Activated T-helper 2 cell treated with anti-CD3 and anti-CD28 coated beads, Interferon-gamma antibody, Interleukin-2, Interleukin-4, amounts not matched to agents 10 μg/mL and 5 μg/mL and 100 μg/mL, durations not matched to agents 14 hours and 24 hours and 36 hours (primary cell): Measurements from ENCODE around the gene ELOB. TPM values are rescaled to one million over a fixed set of nuclear protein-coding genes. Genes with fewer than 3 reads are reported as not detected.

Source experiments
- DNase-seq: peaks from one replicate; pipeline ENCODE4 v3.0.0; 2021; ENCODE audit warnings: low spot score
- H3K27ac Mint-ChIP-seq: one replicate; pipeline ENCODE4 v1.8.0; 2021; ENCODE audit warnings: mixed read lengths
- H3K27me3 Mint-ChIP-seq: one replicate; pipeline ENCODE4 v1.8.0; 2021; ENCODE audit warnings: low read depth, mixed read lengths
- H3K36me3 Mint-ChIP-seq: one replicate; pipeline ENCODE4 v1.8.0; 2021; ENCODE audit warnings: low read depth, mixed read lengths
- H3K4me1 Mint-ChIP-seq: one replicate; pipeline ENCODE4 v1.8.0; 2021; ENCODE audit warnings: low read depth, mixed read lengths
- H3K4me3 Mint-ChIP-seq: one replicate; pipeline ENCODE4 v1.8.0; 2021; ENCODE audit warnings: low read depth, mild to moderate bottlenecking, moderate library complexity, mixed read lengths
- H3K9me3 Mint-ChIP-seq: one replicate; pipeline ENCODE4 v1.8.0; 2021; ENCODE audit warnings: mixed read lengths
- intact Hi-C: fragments of 100-400 bp; cut with micrococcal nuclease; formaldehyde crosslinking; loops from one replicate; pipeline ENCODE4 v1.15.1; 2023
- total RNA-seq: library from RNA; stranded (reverse); gene quantifications from 2 replicates; pipeline ENCODE4 v1.2.3, GENCODE V29; 2022

ELOB gene
- total RNA-seq, 1 donor from 2014 or later: 252 TPM

- Mint-ChIP-seq H3K4me3 (peak overlapping the region; percentile 52), H3K27ac (no peak overlapping the region), H3K4me1 (no peaks in the 10 kb centered on the region), H3K27me3 (no peaks in the 10 kb centered on the region), H3K36me3 (no peaks in the 10 kb centered on the region), H3K9me3 (no peaks in the 10 kb centered on the region)
- intact Hi-C loops: no loop called here
- DNase-seq: no peak
Measured at GRCh38 chr16:2817340-2818271, 40.5 kb upstream of the ELOB start.

- intact Hi-C loops: no loop called here
- Mint-ChIP-seq H3K27me3 (no peaks in the 10 kb centered on the region), H3K9me3 (no peaks in the 10 kb centered on the region), H3K4me3 (peak within 1 kb of the TSS; percentile 52), H3K27ac (no peak within 1 kb of the TSS), H3K36me3 (no peaks in the 10 kb centered on the region), H3K4me1 (no peaks in the 10 kb centered on the region)
- DNase-seq: no peak
Measured at GRCh38 chr16:2816751-2817339, 39.8 kb upstream of the ELOB start, which contains the start of gene PRSS21. TSS of gene PRSS21 (plus strand) at chr16:2817237. CDS start at chr16:2817269, 32 bp downstream.

DNA sequence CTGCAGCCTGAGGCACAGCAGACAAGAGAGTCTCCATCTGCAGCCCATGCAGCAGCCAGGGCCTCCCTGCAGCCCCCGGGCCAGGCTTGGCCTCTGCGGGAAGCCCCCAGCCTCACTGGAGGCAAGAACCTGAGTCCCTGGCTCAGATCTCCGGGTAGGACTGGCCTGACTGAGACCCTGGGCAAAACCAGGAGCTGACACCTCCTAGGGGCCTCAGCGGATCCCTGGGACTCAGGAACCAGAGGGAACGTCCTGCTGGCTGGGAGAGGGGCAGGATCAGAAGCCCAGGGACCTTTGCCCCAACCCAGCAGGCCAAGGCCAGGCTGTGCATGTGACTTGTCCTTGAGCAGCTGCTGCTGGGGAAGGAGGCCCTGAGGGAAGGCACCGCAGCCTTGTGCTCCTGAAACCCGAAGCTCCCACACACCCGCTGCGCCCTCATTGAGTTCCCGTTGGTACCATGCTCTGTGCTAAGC, 38.3 kb upstream of the ELOB start:
- H3K27me3 Mint-ChIP-seq: no peaks in the 10 kb centered on the region
- DNase-seq: no peak
- H3K4me3 Mint-ChIP-seq: no peak overlapping the region
- H3K4me1 Mint-ChIP-seq: no peaks in the 10 kb centered on the region
- no peaks in the 10 kb centered on the region for H3K9me3 Mint-ChIP-seq
- intact Hi-C loops: no loop called here
- H3K27ac Mint-ChIP-seq: no peak overlapping the region
- no peaks in the 10 kb centered on the region for H3K36me3 Mint-ChIP-seq

DNA sequence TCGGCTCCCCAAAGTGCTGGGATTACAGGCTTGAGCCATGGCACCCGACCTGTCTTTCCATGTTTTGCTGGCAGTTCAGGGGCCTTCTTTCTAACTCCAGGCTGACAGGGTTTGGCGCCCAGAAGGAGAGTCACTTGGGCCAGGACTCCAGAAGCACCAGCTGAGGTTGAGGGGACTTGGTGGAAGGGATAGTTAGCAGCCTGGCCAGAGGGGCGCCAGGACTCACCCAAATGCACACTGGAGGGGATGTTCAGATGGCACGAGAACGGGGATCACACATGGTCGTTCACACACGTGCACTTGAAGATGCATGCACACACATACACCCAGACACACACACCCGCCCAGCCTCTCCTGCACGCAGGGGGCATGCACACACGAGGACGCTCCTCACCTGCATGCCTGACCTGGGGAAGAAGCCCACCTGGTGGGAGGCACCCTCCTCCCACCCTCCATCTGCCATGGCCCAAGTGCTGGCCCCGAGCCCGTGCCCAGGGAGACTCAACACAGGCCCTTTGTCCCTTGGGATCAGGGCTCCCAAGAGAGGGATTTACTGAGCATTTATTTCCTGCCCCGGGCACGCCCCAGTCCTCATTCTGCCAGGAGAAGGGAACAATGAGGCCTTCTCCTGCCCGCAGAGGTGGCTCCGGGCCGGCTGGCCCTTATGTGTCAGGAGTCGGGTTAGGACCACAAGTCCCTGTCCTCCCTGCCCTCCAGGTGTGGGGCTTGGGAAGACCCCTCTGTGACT, 37.6 kb upstream of the ELOB start:
- H3K4me1 Mint-ChIP-seq: no peaks in the 10 kb centered on the region
- no peaks in the 10 kb centered on the region for H3K36me3 Mint-ChIP-seq
- H3K27ac Mint-ChIP-seq: no peak overlapping the region
- no peak for DNase-seq
- H3K9me3 Mint-ChIP-seq: no peaks in the 10 kb centered on the region
- no peak overlapping the region for H3K4me3 Mint-ChIP-seq
- H3K27me3 Mint-ChIP-seq: peaks cover 3% of the 10 kb centered on the region
- intact Hi-C loops: no loop called here

DNA sequence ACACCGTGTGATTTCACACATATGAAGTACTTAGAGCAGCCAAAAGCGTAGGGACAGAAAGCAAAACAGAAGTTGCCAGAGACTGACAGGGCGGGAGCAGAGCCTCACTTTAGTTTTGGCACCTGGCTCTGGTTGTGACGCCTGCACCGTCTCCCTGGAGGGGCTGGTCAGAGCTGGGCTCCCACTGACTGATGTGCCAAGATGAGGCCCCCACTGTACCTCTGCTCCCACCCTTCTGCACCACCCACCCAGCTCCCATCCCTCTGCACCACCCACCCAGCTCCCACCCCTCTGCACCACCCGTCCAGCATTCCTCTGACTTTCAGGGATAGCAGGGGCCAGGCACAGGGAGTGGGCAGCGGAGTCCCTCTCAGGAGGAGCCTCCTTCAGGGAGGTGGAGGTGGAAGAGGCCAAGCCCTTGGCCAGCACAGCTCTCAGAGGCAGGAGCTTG, 36.7 kb upstream of the ELOB start:
- H3K27me3 Mint-ChIP-seq: peaks cover 12% of the 10 kb centered on the region
- no peaks in the 10 kb centered on the region for H3K4me1 Mint-ChIP-seq
- no peak for DNase-seq
- no peaks in the 10 kb centered on the region for H3K36me3 Mint-ChIP-seq
- H3K4me3 Mint-ChIP-seq: no peak overlapping the region
- no peak overlapping the region for H3K27ac Mint-ChIP-seq
- intact Hi-C loops: no loop called here
- H3K9me3 Mint-ChIP-seq: no peaks in the 10 kb centered on the region

- peaks cover 18% of the 10 kb centered on the region for H3K27me3 Mint-ChIP-seq
- no peak overlapping the region for H3K4me3 Mint-ChIP-seq
- no peak for DNase-seq
- H3K4me1 Mint-ChIP-seq: no peaks in the 10 kb centered on the region
- no peaks in the 10 kb centered on the region for H3K36me3 Mint-ChIP-seq
- H3K9me3 Mint-ChIP-seq: no peaks in the 10 kb centered on the region
- intact Hi-C loops: no loop called here
- H3K27ac Mint-ChIP-seq: no peak overlapping the region
Measured at GRCh38 chr16:2811703-2812471, 34.8 kb upstream of the ELOB start.

GRCh38 chr16:2810651-2811050, 33.6 kb upstream of the ELOB start:
- Mint-ChIP-seq H3K9me3 (no peaks in the 10 kb centered on the region), H3K4me1 (no peaks in the 10 kb centered on the region), H3K27ac (no peak overlapping the region), H3K36me3 (no peaks in the 10 kb centered on the region), H3K27me3 (peaks cover 18% of the 10 kb centered on the region), H3K4me3 (no peak overlapping the region)
- no peak for DNase-seq
- intact Hi-C loops: no loop called here

- Mint-ChIP-seq H3K27ac (peak overlapping the region; percentile 15), H3K4me1 (no peaks in the 10 kb centered on the region), H3K27me3 (peaks cover 19% of the 10 kb centered on the region), H3K4me3 (no peak overlapping the region), H3K9me3 (peaks cover 5% of the 10 kb centered on the region), H3K36me3 (no peaks in the 10 kb centered on the region)
- DNase-seq: no peak
- intact Hi-C loops: no loop called here
Measured at GRCh38 chr16:2809149-2809760, 32.2 kb upstream of the ELOB start.

- no peak overlapping the region for H3K4me3 Mint-ChIP-seq
- H3K36me3 Mint-ChIP-seq: no peaks in the 10 kb centered on the region
- no peak overlapping the region for H3K27ac Mint-ChIP-seq
- intact Hi-C loops: no loop called here
- peaks cover 12% of the 10 kb centered on the region for H3K9me3 Mint-ChIP-seq
- no peaks in the 10 kb centered on the region for H3K4me1 Mint-ChIP-seq
- peaks cover 20% of the 10 kb centered on the region for H3K27me3 Mint-ChIP-seq
- no peak for DNase-seq
Measured at GRCh38 chr16:2808181-2808580, 31.1 kb upstream of the ELOB start.

DNA sequence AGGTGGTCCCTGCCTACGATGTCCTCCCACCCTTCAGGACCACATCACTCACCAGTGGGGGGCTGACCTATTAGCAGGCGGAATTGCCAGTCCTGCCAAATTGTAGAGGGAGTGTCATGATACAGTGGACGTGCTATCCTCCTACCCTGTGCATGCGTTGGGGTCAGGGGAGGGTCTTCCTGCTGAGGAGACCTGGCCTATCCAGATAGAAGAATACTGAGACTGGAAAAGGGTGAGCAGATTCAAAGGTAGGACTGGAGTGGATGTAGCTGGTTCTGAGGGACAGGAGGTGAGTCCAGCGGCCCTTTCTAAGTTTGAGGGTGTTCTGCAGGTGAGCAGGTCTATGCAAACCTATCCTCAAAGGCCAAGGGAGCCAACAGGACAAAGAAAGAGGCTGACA, 29.2 kb upstream of the ELOB start:
- Mint-ChIP-seq H3K4me3 (no peak overlapping the region), H3K36me3 (no peaks in the 10 kb centered on the region), H3K27me3 (peaks cover 20% of the 10 kb centered on the region), H3K9me3 (peaks cover 12% of the 10 kb centered on the region), H3K27ac (no peak overlapping the region), H3K4me1 (no peaks in the 10 kb centered on the region)
- DNase-seq: no peak
- intact Hi-C loops: no loop called here

DNA sequence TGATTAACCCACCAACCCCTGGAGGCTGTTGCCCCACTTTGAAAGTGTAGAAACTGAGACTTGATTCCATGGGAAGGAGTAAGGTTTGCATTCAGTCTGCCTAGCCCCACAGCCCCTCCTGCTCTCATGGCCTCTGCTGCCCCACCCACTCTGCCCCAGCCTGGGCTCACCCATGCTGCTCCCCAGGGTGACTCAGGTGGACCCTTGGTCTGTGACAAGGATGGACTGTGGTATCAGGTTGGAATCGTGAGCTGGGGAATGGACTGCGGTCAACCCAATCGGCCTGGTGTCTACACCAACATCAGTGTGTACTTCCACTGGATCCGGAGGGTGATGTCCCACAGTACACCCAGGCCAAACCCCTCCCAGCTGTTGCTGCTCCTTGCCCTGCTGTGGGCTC, 27.6 kb upstream of the ELOB start:
- H3K27ac Mint-ChIP-seq: no peak overlapping the region
- no peaks in the 10 kb centered on the region for H3K4me1 Mint-ChIP-seq
- no peaks in the 10 kb centered on the region for H3K36me3 Mint-ChIP-seq
- H3K27me3 Mint-ChIP-seq: peaks cover 17% of the 10 kb centered on the region
- intact Hi-C loops: no loop called here
- no peak for DNase-seq
- peaks cover 12% of the 10 kb centered on the region for H3K9me3 Mint-ChIP-seq
- H3K4me3 Mint-ChIP-seq: no peak overlapping the region
